HEK293 (cell line): Measurements from ENCODE around the gene SPHK1.
"Not testable (repeated sequence)": the region's sequence is repeated elsewhere in the genome, so short reads cannot be mapped to it uniquely, and the experiment has no call there.

Source experiments
- CTCF ChIA-PET: fragments of 350-600 bp; formaldehyde crosslinking; extraction: SDS; loops from one replicate; lab custom pipeline; 2021; ENCODE audit warnings: antibody characterized with exemption; lab: Yijun Ruan, JAX
- POLR2A ChIA-PET: fragments of 300-600 bp; formaldehyde crosslinking; extraction: SDS; loops from one replicate; lab custom pipeline; 2020; ENCODE audit warnings: antibody characterized with exemption, inconsistent platforms; lab: Yijun Ruan, JAX
- H3K27ac ChIP-seq: fragments of 200-500 bp; sonication (Bioruptor generic); 2 replicates; pipeline ENCODE4 v1.5.1; 2014; ENCODE audit warnings: low read depth, low read length, control low read depth, inconsistent platforms; ENCODE audit errors: extremely low read depth
- H3K36me3 ChIP-seq, 2 experiments: fragments of 200-500 bp in 1 of 2; sonication (Bioruptor generic) in 1 of 2; 1 replicate in 1 of 2; 2 replicates in 1 of 2; pipeline ENCODE4 v1.5.1; 2014 to 2017; ENCODE audit warnings: inconsistent platforms in 2 of 2, low read length in 2 of 2; ENCODE audit not compliant: control insufficient read depth in 2 of 2, insufficient read depth in 1 of 2
- H3K4me1 ChIP-seq: fragments of 200-500 bp; sonication (Bioruptor generic); 2 replicates; pipeline ENCODE4 v1.5.1; 2014; ENCODE audit warnings: mild to moderate bottlenecking, low read length, inconsistent platforms; ENCODE audit not compliant: control insufficient read depth, insufficient read depth
- H3K4me3 ChIP-seq: 2 replicates; pipeline ENCODE4 v1.5.1; 2011; ENCODE audit warnings: low read depth, mild to moderate bottlenecking, control low read depth, low read length, moderate library complexity
- H3K9me3 ChIP-seq: fragments of 200-500 bp; sonication (Bioruptor generic); 2 replicates; pipeline ENCODE4 v1.5.1; 2014; ENCODE audit warnings: low read depth, low read length, inconsistent platforms; ENCODE audit not compliant: control insufficient read depth, insufficient read depth
- MYNN ChIP-seq: fragments of 450-650 bp; formaldehyde crosslinking; IDR thresholded peaks from 2 replicates; pipeline ENCODE4 v1.5.1; 2016; ENCODE audit warnings: missing biosample characterization, missing genetic modification characterization, borderline replicate concordance
- REPIN1 ChIP-seq: fragments of 450-650 bp; formaldehyde crosslinking; IDR thresholded peaks from 2 replicates; pipeline ENCODE4 v1.5.1; 2017; ENCODE audit warnings: missing biosample characterization, missing genetic modification characterization, low read depth
- SETDB1 ChIP-seq: IDR thresholded peaks from one replicate; pipeline ENCODE4 v1.6.1; 2017; ENCODE audit warnings: mild to moderate bottlenecking, low read length, moderate library complexity, mixed read lengths; ENCODE audit not compliant: insufficient read length
- SP2 ChIP-seq: fragments of 450-650 bp; formaldehyde crosslinking; IDR thresholded peaks from 2 replicates; pipeline ENCODE4 v1.5.1; 2016; ENCODE audit warnings: missing biosample characterization, missing genetic modification characterization
- ZBTB1 ChIP-seq: fragments of 450-650 bp; formaldehyde crosslinking; IDR thresholded peaks from 2 replicates; pipeline ENCODE4 v1.5.1; 2016; ENCODE audit warnings: missing biosample characterization, missing genetic modification characterization
- ZFHX2 ChIP-seq: fragments of 450-650 bp; formaldehyde crosslinking; conservative IDR thresholded peaks from 2 replicates; pipeline ENCODE4 v1.5.1; 2016; ENCODE audit warnings: missing biosample characterization, missing genetic modification characterization
- ZFP3 ChIP-seq: fragments of 450-650 bp; formaldehyde crosslinking; IDR thresholded peaks from 2 replicates; pipeline ENCODE4 v1.5.1; 2016; ENCODE audit warnings: low read depth, missing biosample characterization, missing genetic modification characterization
- ZNF132 ChIP-seq: fragments of 450-650 bp; formaldehyde crosslinking; IDR thresholded peaks from 2 replicates; pipeline ENCODE4 v1.5.1; 2017; ENCODE audit warnings: missing biosample characterization, missing genetic modification characterization, borderline replicate concordance
- ZNF23 ChIP-seq: fragments of 450-650 bp; formaldehyde crosslinking; IDR thresholded peaks from 2 replicates; pipeline ENCODE4 v1.5.1; 2016; ENCODE audit warnings: missing biosample characterization, missing genetic modification characterization, borderline replicate concordance
- ZNF394 ChIP-seq: fragments of 450-650 bp; formaldehyde crosslinking; IDR thresholded peaks from 2 replicates; pipeline ENCODE4 v1.5.1; 2016; ENCODE audit warnings: missing biosample characterization, missing genetic modification characterization, mild to moderate bottlenecking, moderate library complexity, borderline replicate concordance
- ZNF529 ChIP-seq: fragments of 450-650 bp; formaldehyde crosslinking; IDR thresholded peaks from 2 replicates; pipeline ENCODE4 v1.5.1; 2017; ENCODE audit warnings: missing genetic modification characterization, missing biosample characterization; ENCODE audit not compliant: insufficient replicate concordance
- ZNF768 ChIP-seq: fragments of 450-650 bp; formaldehyde crosslinking; IDR thresholded peaks from 2 replicates; pipeline ENCODE4 v1.5.1; 2018; ENCODE audit warnings: missing biosample characterization, mild to moderate bottlenecking, missing genetic modification characterization
- ZSCAN16 ChIP-seq: fragments of 450-650 bp; formaldehyde crosslinking; IDR thresholded peaks from 2 replicates; pipeline ENCODE4 v1.5.1; 2016; ENCODE audit warnings: missing biosample characterization, missing genetic modification characterization
- ZSCAN30 ChIP-seq: fragments of 450-650 bp; IDR thresholded peaks from 2 replicates; pipeline ENCODE4 v1.5.1; 2018; ENCODE audit warnings: missing biosample characterization, mild to moderate bottlenecking, missing genetic modification characterization, moderate library complexity
- TF ChIP-seq, protein P1 (sequence below): fragments of 450-650 bp; formaldehyde crosslinking; IDR thresholded peaks from 2 replicates; pipeline ENCODE4 v1.5.1; 2016; ENCODE audit warnings: missing biosample characterization, missing genetic modification characterization
- TF ChIP-seq, protein P2 (sequence below): fragments of 450-650 bp; formaldehyde crosslinking; IDR thresholded peaks from 2 replicates; pipeline ENCODE4 v1.5.1; 2016; ENCODE audit warnings: missing biosample characterization, missing genetic modification characterization
- TF ChIP-seq, protein P3 (sequence below): fragments of 450-650 bp; formaldehyde crosslinking; IDR thresholded peaks from 2 replicates; pipeline ENCODE4 v1.5.1; 2016; ENCODE audit warnings: missing biosample characterization, missing genetic modification characterization
- TF ChIP-seq, protein P4 (sequence below): fragments of 450-650 bp; formaldehyde crosslinking; IDR thresholded peaks from 2 replicates; pipeline ENCODE4 v1.5.1; 2016; ENCODE audit warnings: missing biosample characterization, missing genetic modification characterization
- TF ChIP-seq, protein P5 (sequence below): fragments of 450-650 bp; formaldehyde crosslinking; IDR thresholded peaks from 2 replicates; pipeline ENCODE4 v1.5.1; 2016; ENCODE audit warnings: missing biosample characterization, missing genetic modification characterization

Gene SPHK1

DNA sequence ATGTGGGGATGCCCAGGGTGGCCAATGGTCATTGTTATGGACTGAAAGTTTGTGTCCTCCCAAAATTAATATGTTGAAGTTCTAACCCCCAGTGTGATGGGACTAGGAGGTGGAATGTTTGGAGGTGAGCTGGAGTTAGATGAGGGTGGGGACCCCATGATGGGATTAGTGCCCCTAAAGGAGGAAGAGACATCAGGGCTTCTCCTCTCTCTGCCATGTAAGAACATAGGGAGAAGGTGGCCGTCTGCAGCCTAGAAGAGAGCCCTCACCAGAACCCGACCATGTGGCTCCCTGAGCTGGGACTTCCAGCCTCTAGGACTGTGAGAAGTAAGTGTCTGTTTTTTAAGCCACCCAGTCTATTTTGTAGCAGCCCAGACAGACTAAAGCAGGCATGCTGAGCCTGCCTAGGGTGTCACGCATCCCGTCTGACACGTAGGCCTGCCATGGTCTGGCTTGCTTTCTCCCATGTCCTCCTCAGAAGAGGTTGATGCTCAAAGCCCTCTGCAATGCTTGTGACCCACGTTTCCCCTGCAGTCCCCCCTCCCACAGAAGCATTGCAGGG lies 26.7 kb upstream of the SPHK1 start:
- no peaks in the 10 kb centered on the region for H3K9me3 ChIP-seq
- ChIA-PET POLR2A (interaction anchor here (0.7 kb wide), 1 partner anchor 351 kb away, joined by 7 read pairs; no protein-coding TSS in a partner anchor), CTCF (interaction anchor here (0.7 to 1.2 kb wide), 5 partner anchors 9 to 51 kb away, joined by 3 to 4 read pairs (median 3); no protein-coding TSS in a partner anchor)
- H3K4me3 ChIP-seq: no peak overlapping the region
- TF ChIP-seq ZBTB1 (no peak), SP2 (tag by site-specific recombination) (no peak), ZFHX2 (tag by site-specific recombination) (no peak), ZNF23 (no peak), ZFP3 (tag by site-specific recombination) (no peak), MYNN (tag by site-specific recombination) (no peak), ZSCAN30 (tag by site-specific recombination) (no peak), SETDB1 (no peak), REPIN1 (tag by site-specific recombination) (no peak), ZNF529 (tag by site-specific recombination) (no peak)
- TF ChIP-seq, protein P1, sequence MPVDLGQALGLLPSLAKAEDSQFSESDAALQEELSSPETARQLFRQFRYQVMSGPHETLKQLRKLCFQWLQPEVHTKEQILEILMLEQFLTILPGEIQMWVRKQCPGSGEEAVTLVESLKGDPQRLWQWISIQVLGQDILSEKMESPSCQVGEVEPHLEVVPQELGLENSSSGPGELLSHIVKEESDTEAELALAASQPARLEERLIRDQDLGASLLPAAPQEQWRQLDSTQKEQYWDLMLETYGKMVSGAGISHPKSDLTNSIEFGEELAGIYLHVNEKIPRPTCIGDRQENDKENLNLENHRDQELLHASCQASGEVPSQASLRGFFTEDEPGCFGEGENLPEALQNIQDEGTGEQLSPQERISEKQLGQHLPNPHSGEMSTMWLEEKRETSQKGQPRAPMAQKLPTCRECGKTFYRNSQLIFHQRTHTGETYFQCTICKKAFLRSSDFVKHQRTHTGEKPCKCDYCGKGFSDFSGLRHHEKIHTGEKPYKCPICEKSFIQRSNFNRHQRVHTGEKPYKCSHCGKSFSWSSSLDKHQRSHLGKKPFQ (tag by site-specific recombination): no peak
- TF ChIP-seq, protein P2, sequence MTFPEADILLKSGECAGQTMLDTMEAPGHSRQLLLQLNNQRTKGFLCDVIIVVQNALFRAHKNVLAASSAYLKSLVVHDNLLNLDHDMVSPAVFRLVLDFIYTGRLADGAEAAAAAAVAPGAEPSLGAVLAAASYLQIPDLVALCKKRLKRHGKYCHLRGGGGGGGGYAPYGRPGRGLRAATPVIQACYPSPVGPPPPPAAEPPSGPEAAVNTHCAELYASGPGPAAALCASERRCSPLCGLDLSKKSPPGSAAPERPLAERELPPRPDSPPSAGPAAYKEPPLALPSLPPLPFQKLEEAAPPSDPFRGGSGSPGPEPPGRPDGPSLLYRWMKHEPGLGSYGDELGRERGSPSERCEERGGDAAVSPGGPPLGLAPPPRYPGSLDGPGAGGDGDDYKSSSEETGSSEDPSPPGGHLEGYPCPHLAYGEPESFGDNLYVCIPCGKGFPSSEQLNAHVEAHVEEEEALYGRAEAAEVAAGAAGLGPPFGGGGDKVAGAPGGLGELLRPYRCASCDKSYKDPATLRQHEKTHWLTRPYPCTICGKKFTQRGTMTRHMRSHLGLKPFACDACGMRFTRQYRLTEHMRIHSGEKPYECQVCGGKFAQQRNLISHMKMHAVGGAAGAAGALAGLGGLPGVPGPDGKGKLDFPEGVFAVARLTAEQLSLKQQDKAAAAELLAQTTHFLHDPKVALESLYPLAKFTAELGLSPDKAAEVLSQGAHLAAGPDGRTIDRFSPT (tag by site-specific recombination): no peak
- TF ChIP-seq, protein P3, sequence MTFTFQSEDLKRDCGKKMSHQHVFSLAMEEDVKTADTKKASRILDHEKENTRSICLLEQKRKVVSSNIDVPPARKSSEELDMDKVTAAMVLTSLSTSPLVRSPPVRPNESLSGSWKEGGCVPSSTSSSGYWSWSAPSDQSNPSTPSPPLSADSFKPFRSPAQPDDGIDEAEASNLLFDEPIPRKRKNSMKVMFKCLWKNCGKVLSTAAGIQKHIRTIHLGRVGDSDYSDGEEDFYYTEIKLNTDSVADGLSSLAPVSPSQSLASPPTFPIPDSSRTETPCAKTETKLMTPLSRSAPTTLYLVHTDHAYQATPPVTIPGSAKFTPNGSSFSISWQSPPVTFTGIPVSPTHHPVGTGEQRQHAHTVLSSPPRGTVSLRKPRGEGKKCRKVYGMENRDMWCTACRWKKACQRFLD (tag by site-specific recombination): no peak
- TF ChIP-seq, all 188 proteins: peak for 0
- Histone ChIP-seq H3K36me3 (no peaks in the 10 kb centered on the region), H3K27ac (no peak overlapping the region), H3K4me1 (0 out of 2 replicates have a peak, but pooled peaks cover 6% of the 10 kb centered on the region)

DNA sequence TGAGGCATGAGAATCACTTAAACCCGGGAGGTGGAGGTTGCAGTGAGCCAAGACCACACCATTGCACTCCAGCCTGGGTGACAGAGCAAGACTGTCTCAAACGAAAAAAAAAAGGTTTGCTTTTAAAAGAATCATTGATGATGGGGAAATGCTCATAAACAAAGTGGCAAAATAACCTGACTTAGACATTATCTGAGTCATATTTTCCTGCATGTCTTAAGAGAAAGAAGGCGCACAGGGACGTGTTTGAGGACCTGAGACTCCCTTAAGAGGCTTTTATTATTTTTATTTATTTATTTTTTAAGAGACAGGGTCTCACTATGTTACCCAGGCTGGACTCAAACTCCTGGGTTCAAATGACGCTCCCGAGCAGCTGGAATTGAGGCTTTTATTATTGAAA lies 25.0 kb upstream of the SPHK1 start:
- Histone ChIP-seq H3K9me3 (no peaks in the 10 kb centered on the region), H3K4me1 (0 out of 2 replicates have a peak, but pooled peaks cover 4% of the 10 kb centered on the region), H3K4me3 (no peak overlapping the region), H3K27ac (no peak overlapping the region), H3K36me3 (no peaks in the 10 kb centered on the region)
- POLR2A ChIA-PET: interaction anchor here (0.6 kb wide), 1 partner anchor 261 kb away, joined by 3 read pairs; no protein-coding TSS in a partner anchor
- CTCF ChIA-PET: interaction anchor here (0.7 kb wide), 2 partner anchors 10 to 129 kb away, joined by 3 read pairs; no protein-coding TSS in a partner anchor
- no peak for TF ChIP-seq ZNF132
- TF ChIP-seq ZNF394 (tag by site-specific recombination): no peak
- no peak for TF ChIP-seq ZNF768 (tag by site-specific recombination)
- TF ChIP-seq, protein P4, sequence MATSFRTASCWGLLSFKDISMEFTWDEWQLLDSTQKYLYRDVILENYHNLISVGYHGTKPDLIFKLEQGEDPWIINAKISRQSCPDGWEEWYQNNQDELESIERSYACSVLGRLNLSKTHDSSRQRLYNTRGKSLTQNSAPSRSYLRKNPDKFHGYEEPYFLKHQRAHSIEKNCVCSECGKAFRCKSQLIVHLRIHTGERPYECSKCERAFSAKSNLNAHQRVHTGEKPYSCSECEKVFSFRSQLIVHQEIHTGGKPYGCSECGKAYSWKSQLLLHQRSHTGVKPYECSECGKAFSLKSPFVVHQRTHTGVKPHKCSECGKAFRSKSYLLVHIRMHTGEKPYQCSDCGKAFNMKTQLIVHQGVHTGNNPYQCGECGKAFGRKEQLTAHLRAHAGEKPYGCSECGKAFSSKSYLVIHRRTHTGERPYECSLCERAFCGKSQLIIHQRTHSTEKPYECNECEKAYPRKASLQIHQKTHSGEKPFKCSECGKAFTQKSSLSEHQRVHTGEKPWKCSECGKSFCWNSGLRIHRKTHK (tag by site-specific recombination): no peak
- no peak for TF ChIP-seq ZSCAN16 (tag by site-specific recombination)
- TF ChIP-seq, protein P5, sequence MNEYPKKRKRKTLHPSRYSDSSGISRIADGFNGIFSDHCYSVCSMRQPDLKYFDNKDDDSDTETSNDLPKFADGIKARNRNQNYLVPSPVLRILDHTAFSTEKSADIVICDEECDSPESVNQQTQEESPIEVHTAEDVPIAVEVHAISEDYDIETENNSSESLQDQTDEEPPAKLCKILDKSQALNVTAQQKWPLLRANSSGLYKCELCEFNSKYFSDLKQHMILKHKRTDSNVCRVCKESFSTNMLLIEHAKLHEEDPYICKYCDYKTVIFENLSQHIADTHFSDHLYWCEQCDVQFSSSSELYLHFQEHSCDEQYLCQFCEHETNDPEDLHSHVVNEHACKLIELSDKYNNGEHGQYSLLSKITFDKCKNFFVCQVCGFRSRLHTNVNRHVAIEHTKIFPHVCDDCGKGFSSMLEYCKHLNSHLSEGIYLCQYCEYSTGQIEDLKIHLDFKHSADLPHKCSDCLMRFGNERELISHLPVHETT (tag by site-specific recombination): no peak

DNA sequence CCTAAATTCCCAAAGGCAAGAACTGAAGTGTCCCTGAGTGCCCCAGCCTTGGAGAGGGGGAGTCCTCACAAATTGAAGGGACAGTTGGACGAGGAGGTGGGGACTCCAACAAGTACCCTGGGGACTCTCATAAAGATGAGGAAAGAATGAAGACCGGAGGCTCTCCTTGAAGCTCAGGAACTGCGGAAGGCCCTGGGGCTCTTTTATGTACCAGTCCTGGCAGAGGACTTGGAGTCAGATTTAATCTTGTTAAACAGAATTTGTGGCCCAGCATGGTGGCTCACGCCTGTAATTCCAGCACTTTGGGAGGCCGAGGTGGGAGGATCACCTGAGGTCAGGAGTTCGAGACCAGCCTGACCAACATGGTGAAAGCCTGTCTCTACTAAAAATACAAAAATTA lies 24.6 kb upstream of the SPHK1 start:
- H3K9me3 ChIP-seq, H3K4me3 ChIP-seq, H3K4me1 ChIP-seq, H3K36me3 ChIP-seq, H3K27ac ChIP-seq: not testable (repeated sequence)
- POLR2A ChIA-PET: interaction anchor here (0.6 kb wide), 1 partner anchor 261 kb away, joined by 3 read pairs; no protein-coding TSS in a partner anchor
- CTCF ChIA-PET: interaction anchor here (0.7 kb wide), 2 partner anchors 10 to 128 kb away, joined by 3 read pairs; no protein-coding TSS in a partner anchor
